Activated CD8-positive, alpha-beta T cell treated with anti-CD3 and anti-CD28 coated beads for 36 hours (primary cell): ENCODE data around the gene FDPS. TPM values are rescaled to one million over a fixed set of nuclear protein-coding genes. Genes with fewer than 3 reads are reported as not detected.

Experiments used
- ATAC-seq: fragments of 200-7000 bp; cut with Tn5 transposase; one replicate; pipeline ENCODE4 v1.10.0; 2021; ENCODE audit warnings: mild to moderate bottlenecking, moderate library complexity
- CTCF ChIA-PET: fragments of 350-600 bp; sonication (Branson Sonifier 250); formaldehyde crosslinking; loops from one replicate; lab custom pipeline; 2021; ENCODE audit warnings: antibody characterized with exemption; lab: Charles Lee
- POLR2A ChIA-PET: fragments of 350-600 bp; sonication (Branson Sonifier 250); formaldehyde crosslinking; loops from one replicate; lab custom pipeline; 2021; ENCODE audit warnings: antibody characterized with exemption; lab: Charles Lee
- DNase-seq: peaks from one replicate; pipeline ENCODE4 v3.0.0-alpha.2; 2020
- H3K27ac Mint-ChIP-seq: one replicate; pipeline ENCODE4 v1.8.0; 2021; ENCODE audit warnings: mild to moderate bottlenecking, mixed read lengths
- H3K27me3 Mint-ChIP-seq: one replicate; pipeline ENCODE4 v1.8.0; 2021; ENCODE audit warnings: mixed read lengths
- H3K36me3 Mint-ChIP-seq: one replicate; pipeline ENCODE4 v1.8.0; 2021; ENCODE audit warnings: low read depth, mixed read lengths
- H3K4me1 Mint-ChIP-seq: one replicate; pipeline ENCODE4 v1.8.0; 2021; ENCODE audit warnings: low read depth, mixed read lengths
- H3K4me3 Mint-ChIP-seq: one replicate; pipeline ENCODE4 v1.8.0; 2021; ENCODE audit warnings: mild to moderate bottlenecking, moderate library complexity, mixed read lengths
- H3K9me3 Mint-ChIP-seq: one replicate; pipeline ENCODE4 v1.8.0; 2021; ENCODE audit warnings: mixed read lengths
- intact Hi-C: fragments of 100-400 bp; cut with micrococcal nuclease; formaldehyde crosslinking; loops from one replicate; pipeline ENCODE4 v1.10.0; 2022
- total RNA-seq, 2 experiments: library from RNA; stranded (reverse); gene quantifications; one replicate each; pipeline ENCODE4 v1.2.3, GENCODE V29; 2021
- TF ChIP-seq, protein P1 (sequence below): fragments of 200-600 bp; IDR thresholded peaks from one replicate; pipeline ENCODE4 v1.8.0; 2022; ENCODE audit warnings: antibody characterized with exemption, mild to moderate bottlenecking

Gene FDPS
- total RNA-seq, 2 experiments from 2014 or later: 293 to 316 TPM

DNA sequence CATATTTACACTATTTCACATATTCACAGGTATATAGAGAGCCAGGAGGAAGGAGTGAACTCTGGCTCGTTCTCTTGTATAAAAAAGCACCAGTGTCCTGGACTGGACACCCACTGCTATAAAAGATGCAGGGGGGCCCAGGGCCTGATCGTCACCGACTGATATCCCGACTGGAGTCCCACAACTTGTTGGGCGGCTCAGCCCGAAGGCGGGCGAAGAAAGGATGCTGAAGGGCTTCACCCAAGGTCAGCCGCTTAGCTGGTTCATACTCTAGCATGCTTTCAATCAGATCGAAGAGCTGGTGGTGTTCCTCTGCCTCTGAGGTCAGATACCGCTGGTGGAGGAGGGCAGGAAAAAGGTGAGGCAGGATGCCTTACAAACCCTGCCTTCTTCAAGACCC, 45.6 kb upstream of the FDPS start:
- intact Hi-C loops: loop anchor here (5.0 kb wide), 1 partner anchor 44 kb away; the partner anchor contains the start of gene FDPS

DNA sequence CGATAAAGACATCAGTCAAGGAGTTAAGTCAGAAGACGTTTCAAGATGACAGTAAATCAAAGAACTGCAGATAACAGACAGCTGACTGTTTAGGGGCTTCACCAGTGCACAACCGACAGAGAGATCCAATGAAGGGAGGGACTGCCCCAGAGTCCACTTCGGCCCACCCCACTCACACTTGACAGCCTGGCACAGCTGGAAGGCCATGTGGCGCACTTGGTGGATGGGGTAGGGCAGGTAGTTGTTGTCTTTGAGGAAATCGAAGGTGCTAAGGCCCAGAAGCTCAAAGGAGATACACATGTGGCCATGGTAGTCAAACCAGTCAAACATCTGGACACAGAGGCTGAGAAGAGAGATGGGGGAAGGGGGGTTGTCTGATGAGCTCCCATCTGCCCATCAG, 42.1 kb upstream of the FDPS start:
- POLR2A ChIA-PET: interaction anchor here (1.0 to 3.2 kb wide), 2 partner anchors 16 to 73 kb away, joined by 3 to 16 read pairs; no protein-coding TSS in a partner anchor
- no peak overlapping the region for H3K4me3 Mint-ChIP-seq
- CTCF ChIA-PET: interaction anchor here (0.8 to 18.9 kb wide), 5 partner anchors 10 to 60 kb away, joined by 4 to 232 read pairs (median 4); no protein-coding TSS in a partner anchor
- H3K36me3 Mint-ChIP-seq: peaks cover 86% of the 10 kb centered on the region
- peak overlapping the region; percentile 32 for H3K27ac Mint-ChIP-seq
- H3K9me3 Mint-ChIP-seq: no peaks in the 10 kb centered on the region
- intact Hi-C loops: no loop called here
- DNase-seq (no peak), ATAC-seq (no peak)
- H3K4me1 Mint-ChIP-seq: peaks cover 24% of the 10 kb centered on the region
- TF ChIP-seq, protein P1, sequence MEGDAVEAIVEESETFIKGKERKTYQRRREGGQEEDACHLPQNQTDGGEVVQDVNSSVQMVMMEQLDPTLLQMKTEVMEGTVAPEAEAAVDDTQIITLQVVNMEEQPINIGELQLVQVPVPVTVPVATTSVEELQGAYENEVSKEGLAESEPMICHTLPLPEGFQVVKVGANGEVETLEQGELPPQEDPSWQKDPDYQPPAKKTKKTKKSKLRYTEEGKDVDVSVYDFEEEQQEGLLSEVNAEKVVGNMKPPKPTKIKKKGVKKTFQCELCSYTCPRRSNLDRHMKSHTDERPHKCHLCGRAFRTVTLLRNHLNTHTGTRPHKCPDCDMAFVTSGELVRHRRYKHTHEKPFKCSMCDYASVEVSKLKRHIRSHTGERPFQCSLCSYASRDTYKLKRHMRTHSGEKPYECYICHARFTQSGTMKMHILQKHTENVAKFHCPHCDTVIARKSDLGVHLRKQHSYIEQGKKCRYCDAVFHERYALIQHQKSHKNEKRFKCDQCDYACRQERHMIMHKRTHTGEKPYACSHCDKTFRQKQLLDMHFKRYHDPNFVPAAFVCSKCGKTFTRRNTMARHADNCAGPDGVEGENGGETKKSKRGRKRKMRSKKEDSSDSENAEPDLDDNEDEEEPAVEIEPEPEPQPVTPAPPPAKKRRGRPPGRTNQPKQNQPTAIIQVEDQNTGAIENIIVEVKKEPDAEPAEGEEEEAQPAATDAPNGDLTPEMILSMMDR: no peak
- no peaks in the 10 kb centered on the region for H3K27me3 Mint-ChIP-seq

More for the DNA sequence above, 45.6 kb upstream of the FDPS start:
- H3K27me3 Mint-ChIP-seq: no peaks in the 10 kb centered on the region
- TF ChIP-seq, protein P1: no peak
- ChIA-PET POLR2A (interaction anchor here (1.4 to 4.7 kb wide), 2 partner anchors 9 to 19 kb away, joined by 3 to 37 read pairs; partner anchors contain the start of gene CLK2), CTCF (interaction anchor here (0.9 to 18.9 kb wide), 3 partner anchors 9 to 69 kb away, joined by 3 to 232 read pairs (median 3); no protein-coding TSS in a partner anchor)
- peak overlapping the region; percentile 89 for H3K27ac Mint-ChIP-seq
- ATAC-seq (no peak), DNase-seq (no peak)
- peaks cover 29% of the 10 kb centered on the region for H3K4me1 Mint-ChIP-seq
- peaks cover 80% of the 10 kb centered on the region for H3K36me3 Mint-ChIP-seq
- peak overlapping the region; percentile 96 for H3K4me3 Mint-ChIP-seq
- no peaks in the 10 kb centered on the region for H3K9me3 Mint-ChIP-seq

DNA sequence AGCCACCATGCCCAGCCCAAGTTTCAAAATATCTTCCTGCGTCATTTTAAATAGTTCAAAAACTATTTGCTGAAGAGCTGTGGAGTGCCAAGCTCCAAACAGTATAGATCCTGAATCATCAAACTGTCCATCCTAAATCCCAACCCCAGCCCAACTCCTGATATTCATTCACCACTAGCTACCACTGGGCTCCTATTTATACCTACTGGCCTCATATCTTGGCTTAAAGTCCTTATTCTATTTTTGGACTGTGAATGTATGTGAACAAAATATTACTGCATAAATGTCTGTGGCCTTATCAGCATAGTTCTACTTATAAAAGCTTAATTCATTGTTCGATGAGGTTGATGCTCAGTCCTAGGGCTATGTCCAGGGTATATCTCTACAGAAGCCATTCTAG, 41.3 kb upstream of the FDPS start:
- ATAC-seq (no peak), DNase-seq (no peak)
- Mint-ChIP-seq H3K36me3 (peaks cover 84% of the 10 kb centered on the region), H3K9me3 (no peaks in the 10 kb centered on the region), H3K4me1 (peaks cover 26% of the 10 kb centered on the region), H3K27ac (no peak overlapping the region), H3K4me3 (no peak overlapping the region), H3K27me3 (no peaks in the 10 kb centered on the region)
- intact Hi-C loops: no loop called here
- TF ChIP-seq, protein P1: no peak
- ChIA-PET POLR2A (interaction anchor here (1.2 to 3.2 kb wide), 2 partner anchors 11 to 17 kb away, joined by 3 to 16 read pairs; no protein-coding TSS in a partner anchor), CTCF (interaction anchor here (2.0 to 18.9 kb wide), 3 partner anchors 9 to 55 kb away, joined by 4 to 232 read pairs (median 8); no protein-coding TSS in a partner anchor)

DNA sequence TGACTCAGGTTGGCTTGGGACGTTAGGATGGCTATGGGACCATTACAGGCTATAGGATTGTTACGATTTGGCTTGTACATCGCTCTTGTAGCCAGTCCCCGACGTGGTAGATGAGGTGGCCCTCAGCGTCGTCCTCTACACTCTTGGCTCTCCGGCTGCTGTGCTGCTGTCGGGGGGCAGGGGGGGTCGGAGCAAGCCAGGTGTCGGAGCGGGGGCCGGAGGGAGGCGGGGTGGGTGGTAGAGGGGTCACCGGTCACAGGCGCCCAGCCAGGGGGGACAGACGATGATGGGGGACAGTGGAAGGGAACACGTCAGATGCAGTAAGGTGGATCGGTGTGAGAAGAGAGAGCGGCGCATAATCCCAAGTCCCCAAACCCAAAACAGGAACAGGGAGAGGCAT, 40.0 kb upstream of the FDPS start:
- H3K27ac Mint-ChIP-seq: no peak overlapping the region
- H3K27me3 Mint-ChIP-seq: no peaks in the 10 kb centered on the region
- ChIA-PET CTCF (interaction anchor here (1.4 to 18.9 kb wide), 2 partner anchors 19 to 55 kb away, joined by 4 to 232 read pairs; no protein-coding TSS in a partner anchor), POLR2A (no interaction called here)
- ATAC-seq (no peak), DNase-seq (no peak)
- H3K4me3 Mint-ChIP-seq: no peak overlapping the region
- peaks cover 22% of the 10 kb centered on the region for H3K4me1 Mint-ChIP-seq
- peaks cover 78% of the 10 kb centered on the region for H3K36me3 Mint-ChIP-seq
- H3K9me3 Mint-ChIP-seq: no peaks in the 10 kb centered on the region
- intact Hi-C loops: no loop called here
- TF ChIP-seq, protein P1: no peak

DNA sequence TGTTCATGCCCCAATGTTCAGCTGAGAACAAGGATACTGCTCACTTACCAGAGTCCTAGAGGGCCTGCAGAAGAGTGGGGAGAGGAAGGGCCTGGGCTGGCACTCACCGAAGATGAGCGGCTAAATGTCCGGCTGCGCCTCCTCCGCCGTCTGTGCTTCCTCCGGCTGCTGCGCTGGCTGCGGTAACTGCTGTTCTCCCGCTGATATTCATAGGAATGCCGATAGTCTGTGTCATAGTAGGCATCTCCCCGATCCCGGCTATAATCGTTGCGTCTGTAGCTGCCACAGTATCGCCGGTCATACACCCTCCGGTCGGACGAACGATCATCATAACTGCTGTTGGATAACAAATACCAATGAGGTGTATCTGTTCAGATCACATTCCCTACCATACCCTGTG, 39.3 kb upstream of the FDPS start:
- Mint-ChIP-seq H3K36me3 (peaks cover 71% of the 10 kb centered on the region), H3K4me1 (peaks cover 24% of the 10 kb centered on the region), H3K27ac (no peak overlapping the region), H3K4me3 (no peak overlapping the region), H3K27me3 (no peaks in the 10 kb centered on the region), H3K9me3 (no peaks in the 10 kb centered on the region)
- intact Hi-C loops: no loop called here
- CTCF ChIA-PET: interaction anchor here (18.9 kb wide), 1 partner anchor 20 kb away, joined by 232 read pairs; no protein-coding TSS in a partner anchor
- DNase-seq (no peak), ATAC-seq (no peak)
- POLR2A ChIA-PET: interaction anchor here (0.9 kb wide), 1 partner anchor 25 kb away, joined by 3 read pairs; no protein-coding TSS in a partner anchor
- TF ChIP-seq, protein P1: no peak
